ENCODE data around the gene CREBL2.
"Not testable (repeated sequence)": the region's sequence is repeated elsewhere in the genome, so short reads cannot be mapped to it uniquely, and the experiment has no call there.

The CREBL2 gene

DNA sequence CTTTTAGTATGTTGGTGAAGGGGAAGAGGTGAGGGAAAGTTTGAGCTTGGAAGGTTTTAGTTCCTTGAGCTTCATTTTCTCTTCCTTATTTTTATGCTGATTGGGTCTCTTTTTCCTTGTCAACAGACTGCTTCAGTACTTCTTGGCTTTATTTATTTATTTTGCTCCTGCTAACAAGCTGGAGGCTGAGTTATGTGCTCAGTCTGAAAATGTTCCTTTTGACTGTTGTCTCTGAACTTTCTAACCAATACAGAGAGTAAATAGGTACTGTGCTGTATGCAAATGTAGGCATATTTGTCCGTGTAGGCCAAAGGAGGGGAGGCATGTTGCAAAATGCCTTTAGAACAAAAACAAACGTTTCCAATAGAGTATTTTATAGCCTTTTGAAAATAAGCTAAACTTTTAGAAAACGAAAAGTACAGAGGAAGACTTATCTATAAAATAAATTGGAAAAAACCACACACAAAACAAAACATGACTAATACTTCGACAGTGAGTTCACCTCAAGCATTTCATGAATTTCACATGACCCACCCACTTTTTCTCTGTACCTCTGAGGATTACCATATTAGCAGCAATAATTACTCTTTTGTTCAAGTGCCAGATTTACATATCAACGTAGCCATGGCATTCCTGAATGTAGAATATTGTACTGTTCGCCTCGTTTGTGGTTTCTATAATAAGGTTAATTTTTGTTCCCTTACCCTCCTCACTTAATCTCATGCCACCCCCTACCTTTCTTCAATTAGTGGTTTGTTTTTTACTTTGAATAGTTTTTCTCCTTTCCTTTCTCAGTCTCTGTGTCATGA lies 4.7 kb upstream of the CREBL2 start:
- DNase-seq (no peak), ATAC-seq (replicated peaks) (no peak)
- H3K4me1 Mint-ChIP-seq (ENCODE audit: low read depth in 2 of 2) = peaks cover 3 to 10% of the 10 kb centered on the region in 2 donors
- peak overlapping the region in 1 of 2 donors; percentile 16 for H3K27ac Mint-ChIP-seq
- H3K36me3 Mint-ChIP-seq (ENCODE audit: insufficient read depth) = peaks cover 16% of the 10 kb centered on the region
- H3K4me3 Mint-ChIP-seq = no peak overlapping the region
- H3K9me3 Mint-ChIP-seq = no peaks in the 10 kb centered on the region
- no peaks in the 10 kb centered on the region for H3K27me3 Mint-ChIP-seq

DNA sequence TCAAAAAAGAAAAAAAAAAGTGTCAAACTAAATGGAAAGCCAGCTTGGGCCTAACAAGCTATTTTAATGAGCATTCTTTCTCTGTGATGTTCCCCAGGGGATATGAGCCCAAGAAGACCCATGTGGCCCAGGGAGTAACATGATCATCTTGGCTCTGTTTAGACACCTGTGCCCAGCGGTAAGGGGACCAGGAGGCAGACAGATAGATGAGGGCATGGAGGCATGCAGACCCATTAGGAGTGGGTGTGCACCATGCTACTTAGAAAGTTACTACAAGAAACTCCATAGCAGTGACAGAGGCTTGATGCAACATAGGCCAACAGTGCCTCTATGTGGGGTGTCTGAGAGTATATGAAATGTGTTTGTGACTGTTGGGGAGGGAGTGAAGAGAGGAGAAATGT lies 3.1 kb upstream of the CREBL2 start:
- H3K27ac Mint-ChIP-seq = no peak overlapping the region
- H3K4me1 Mint-ChIP-seq (ENCODE audit: low read depth in 2 of 2) = peaks cover 17 to 23% of the 10 kb centered on the region in 2 donors
- DNase-seq (no peak), ATAC-seq (replicated peaks) (no peak)
- no peaks in the 10 kb centered on the region for H3K27me3 Mint-ChIP-seq
- H3K9me3 Mint-ChIP-seq = no peaks in the 10 kb centered on the region
- H3K36me3 Mint-ChIP-seq (ENCODE audit: insufficient read depth) = peaks cover 17% of the 10 kb centered on the region
- H3K4me3 Mint-ChIP-seq = no peak overlapping the region

DNA sequence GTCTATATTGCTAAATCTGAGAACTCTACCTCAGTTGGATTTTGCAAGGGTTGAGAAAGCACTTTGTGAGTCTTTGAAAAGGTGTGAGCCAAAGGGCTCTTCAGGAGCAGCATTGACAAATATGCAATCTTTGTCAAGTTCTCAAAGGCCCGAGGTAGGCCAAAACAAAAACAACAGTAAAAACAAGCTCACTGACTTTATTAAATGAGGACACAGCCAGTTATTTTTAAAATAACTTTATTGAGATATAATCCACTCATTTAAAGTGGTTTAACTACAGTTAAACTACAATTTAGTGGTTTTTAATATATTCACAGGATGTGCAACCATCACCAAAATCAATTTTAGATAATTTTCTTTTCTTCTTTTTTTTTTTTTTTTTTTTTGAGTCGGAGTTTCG lies 2.0 kb upstream of the CREBL2 start:
- Mint-ChIP-seq H3K36me3 (ENCODE audit: insufficient read depth) (peaks cover 23% of the 10 kb centered on the region), H3K27ac (no peak overlapping the region), H3K4me1 (ENCODE audit: low read depth in 2 of 2) (peaks cover 22 to 30% of the 10 kb centered on the region in 2 donors), H3K4me3 (no peak overlapping the region), H3K27me3 (no peaks in the 10 kb centered on the region), H3K9me3 (no peaks in the 10 kb centered on the region)
- ATAC-seq (replicated peaks) = no peak
- DNase-seq = no peak

DNA sequence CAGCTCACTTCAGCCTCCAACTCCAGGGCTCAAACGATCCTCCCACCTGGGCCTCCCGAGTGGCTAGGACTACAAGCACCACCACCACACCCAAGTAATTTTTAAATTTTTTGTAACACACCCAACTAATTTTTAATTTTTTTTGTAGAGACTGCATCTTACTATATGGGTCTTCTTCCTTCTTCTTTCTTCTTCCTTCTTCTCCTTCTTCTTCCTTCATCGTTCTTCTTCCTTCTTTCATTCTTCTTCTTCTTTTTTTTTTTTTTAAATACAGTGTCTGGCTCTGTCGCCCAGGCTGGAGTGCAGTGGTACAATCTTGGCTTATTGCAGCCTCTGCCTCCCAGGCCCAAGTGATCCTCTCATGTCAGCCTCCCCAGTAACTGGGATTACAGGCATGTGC lies 965 bp upstream of the CREBL2 start:
- ATAC-seq (replicated peaks) = no peak
- H3K27ac Mint-ChIP-seq = peak overlapping the region; percentile 95 to 99
- H3K4me1 Mint-ChIP-seq (ENCODE audit: low read depth in 2 of 2) = peaks cover 22 to 31% of the 10 kb centered on the region in 2 donors

DNA sequence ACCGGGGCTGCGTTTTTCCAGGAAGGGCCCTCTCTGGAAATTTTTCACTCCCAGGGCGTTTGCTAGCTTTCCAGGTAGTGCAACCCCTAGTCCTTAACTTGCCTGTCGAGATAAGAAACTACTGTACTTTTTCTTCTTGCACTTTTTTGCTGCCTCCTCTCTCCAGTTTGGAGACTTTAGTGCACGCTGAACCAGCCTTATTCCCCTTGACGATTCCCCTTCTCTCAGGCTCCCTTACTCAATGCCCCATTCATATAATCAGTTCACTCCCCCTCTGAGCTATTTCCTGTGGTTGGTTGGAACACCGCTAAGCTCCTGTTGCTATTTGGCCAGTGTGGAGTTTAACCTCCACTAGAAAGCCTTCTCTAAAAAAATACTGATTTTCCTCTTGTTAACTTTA lies 682 bp downstream of the CREBL2 start:
- H3K4me3 Mint-ChIP-seq = peak overlapping the region; percentile 95
- H3K4me1 Mint-ChIP-seq (ENCODE audit: low read depth in 2 of 2) = peaks cover 30 to 45% of the 10 kb centered on the region in 2 donors
- DNase-seq (no peak), ATAC-seq (replicated peaks) (peak; percentile 18)
- H3K9me3 Mint-ChIP-seq = no peaks in the 10 kb centered on the region
- peak overlapping the region; percentile 95 to 99 for H3K27ac Mint-ChIP-seq
- H3K27me3 Mint-ChIP-seq = no peaks in the 10 kb centered on the region
- H3K36me3 Mint-ChIP-seq (ENCODE audit: insufficient read depth) = peaks cover 23% of the 10 kb centered on the region

More for the DNA sequence above, 965 bp upstream of the CREBL2 start:
- Mint-ChIP-seq H3K27me3 (no peaks in the 10 kb centered on the region), H3K4me3 (peak overlapping the region; percentile 95), H3K36me3 (ENCODE audit: insufficient read depth) (peaks cover 23% of the 10 kb centered on the region), H3K9me3 (no peaks in the 10 kb centered on the region)
- no peak for DNase-seq

DNA sequence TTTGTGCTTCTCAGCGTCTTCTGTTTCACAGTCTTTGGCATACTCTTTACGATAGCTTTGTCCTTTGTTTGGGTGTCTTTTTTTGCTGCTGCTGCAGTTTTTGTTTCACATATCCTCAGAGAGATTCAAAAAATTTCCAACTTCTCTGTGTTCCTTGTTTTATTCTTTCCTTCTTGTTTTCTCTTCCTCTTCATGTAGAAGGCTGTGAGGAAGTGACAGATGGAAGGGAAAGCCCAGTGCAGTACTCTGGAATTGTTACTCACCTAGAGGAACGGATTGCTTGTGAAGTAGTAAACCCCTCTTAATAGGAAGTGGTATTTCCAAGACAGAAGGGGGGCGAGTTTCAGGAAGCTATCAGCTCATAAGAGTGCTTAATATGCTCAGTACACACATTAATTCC lies 1.7 kb downstream of the CREBL2 start:
- peak overlapping the region; percentile 95 to 99 for H3K27ac Mint-ChIP-seq
- H3K27me3 Mint-ChIP-seq = no peaks in the 10 kb centered on the region
- ATAC-seq (replicated peaks) (no peak), DNase-seq (no peak)
- H3K4me1 Mint-ChIP-seq (ENCODE audit: low read depth in 2 of 2) = peaks cover 30 to 48% of the 10 kb centered on the region in 2 donors
- H3K36me3 Mint-ChIP-seq (ENCODE audit: insufficient read depth) = peaks cover 23% of the 10 kb centered on the region
- H3K4me3 Mint-ChIP-seq = peak overlapping the region; percentile 95
- H3K9me3 Mint-ChIP-seq = no peaks in the 10 kb centered on the region

DNA sequence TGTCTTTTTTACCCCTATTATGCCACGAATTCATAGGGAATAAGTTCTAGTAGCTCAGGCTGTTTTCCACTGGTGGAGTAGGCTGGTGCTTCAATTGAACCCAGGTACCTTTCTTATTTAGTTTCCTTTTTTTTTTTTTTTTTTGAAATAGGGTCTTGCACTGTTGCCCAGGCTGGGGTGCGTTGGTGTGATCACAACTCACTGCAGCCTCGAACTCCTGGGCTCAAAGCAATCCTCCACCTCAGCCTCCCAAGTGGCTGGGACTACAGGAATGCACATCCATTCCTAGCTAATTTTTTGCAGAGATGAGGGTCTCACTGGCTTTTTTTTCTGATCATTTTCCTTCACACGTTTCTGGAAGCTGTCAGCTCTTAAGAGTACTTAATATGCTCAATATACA lies 2.7 kb downstream of the CREBL2 start:
- peaks cover 23% of the 10 kb centered on the region for H3K36me3 Mint-ChIP-seq (ENCODE audit: insufficient read depth)
- H3K4me1 Mint-ChIP-seq (ENCODE audit: low read depth in 2 of 2) = peaks cover 31 to 48% of the 10 kb centered on the region in 2 donors
- H3K4me3 Mint-ChIP-seq = peak overlapping the region in 1 of 2 donors; percentile 29
- H3K27ac Mint-ChIP-seq = peak overlapping the region in 1 of 2 donors; percentile 95
- H3K27me3 Mint-ChIP-seq = no peaks in the 10 kb centered on the region
- ATAC-seq (replicated peaks) = no peak
- DNase-seq = no peak
- no peaks in the 10 kb centered on the region for H3K9me3 Mint-ChIP-seq

DNA sequence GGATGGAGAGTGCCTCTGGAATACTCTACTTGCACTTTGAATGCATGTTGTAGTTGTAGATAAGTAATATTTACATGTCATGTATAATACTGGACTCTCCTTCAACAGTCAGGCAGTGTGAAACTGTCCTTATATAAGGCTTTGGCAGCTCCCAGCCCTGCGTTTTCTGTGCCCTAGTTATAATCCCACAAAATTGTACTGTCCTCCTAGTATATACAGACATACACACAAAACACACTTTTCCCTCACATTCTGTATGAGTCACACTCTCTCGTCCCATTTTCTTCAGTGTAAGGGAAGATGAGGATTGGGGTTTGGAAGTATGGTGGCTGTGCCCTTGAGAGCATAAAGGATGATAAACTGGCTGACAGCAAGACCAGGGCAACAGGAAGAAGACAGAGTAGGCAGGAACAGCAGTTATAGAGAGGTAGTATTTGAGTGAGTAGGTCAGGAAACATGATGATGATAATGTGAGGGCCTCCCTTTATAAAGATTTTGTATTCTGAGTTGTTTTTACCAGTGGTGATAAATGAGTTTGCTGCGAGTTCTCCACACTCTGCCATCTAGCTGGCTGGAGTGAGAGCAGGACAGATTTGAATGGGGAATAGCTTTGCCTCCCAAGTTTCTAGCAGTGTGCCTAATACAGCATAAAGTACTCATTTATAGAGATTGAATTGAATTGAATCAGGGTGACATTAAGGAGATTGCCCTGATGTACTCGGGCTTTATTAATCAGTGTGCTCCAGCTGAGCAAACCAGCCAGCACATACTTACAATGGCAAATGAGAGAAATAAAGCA lies 5.0 kb downstream of the CREBL2 start:
- peak overlapping the region; percentile 13 to 71 for H3K27ac Mint-ChIP-seq
- H3K36me3 Mint-ChIP-seq (ENCODE audit: insufficient read depth) = peaks cover 13% of the 10 kb centered on the region
- peak overlapping the region in 1 of 2 donors; percentile 14 for H3K4me3 Mint-ChIP-seq
- peaks cover 35 to 42% of the 10 kb centered on the region in 2 donors for H3K4me1 Mint-ChIP-seq (ENCODE audit: low read depth in 2 of 2)
- ATAC-seq (replicated peaks) (no peak), DNase-seq (no peak)
- H3K9me3 Mint-ChIP-seq = no peaks in the 10 kb centered on the region
- H3K27me3 Mint-ChIP-seq = no peaks in the 10 kb centered on the region

DNA sequence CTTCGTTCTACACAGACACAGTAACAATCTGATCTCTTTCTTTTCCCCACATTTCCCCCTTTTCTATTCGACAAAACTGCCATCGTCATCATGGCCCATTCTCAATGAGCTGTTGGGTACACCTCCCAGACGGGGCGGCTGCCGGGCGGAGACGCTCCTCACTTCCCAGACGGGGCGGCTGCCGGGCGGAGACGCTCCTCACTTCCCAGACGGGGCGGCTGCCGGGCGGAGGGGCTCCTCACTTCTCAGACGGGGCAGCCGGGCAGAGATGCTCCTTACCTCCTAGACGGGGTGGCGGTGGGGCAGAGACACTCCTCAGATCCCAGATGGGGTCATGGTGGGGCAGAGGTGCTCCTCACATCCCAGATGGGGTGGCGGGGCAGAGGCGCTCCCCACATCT lies 6.4 kb downstream of the CREBL2 start:
- not testable (repeated sequence) for DNase-seq; H3K4me3 Mint-ChIP-seq; H3K9me3 Mint-ChIP-seq; H3K27me3 Mint-ChIP-seq; H3K36me3 Mint-ChIP-seq (ENCODE audit: insufficient read depth); ATAC-seq (replicated peaks)
- peaks cover 30 to 47% of the 10 kb centered on the region in 2 donors for H3K4me1 Mint-ChIP-seq (ENCODE audit: low read depth in 2 of 2)
- peak overlapping the region in 1 of 2 donors; percentile 24 for H3K27ac Mint-ChIP-seq

DNA sequence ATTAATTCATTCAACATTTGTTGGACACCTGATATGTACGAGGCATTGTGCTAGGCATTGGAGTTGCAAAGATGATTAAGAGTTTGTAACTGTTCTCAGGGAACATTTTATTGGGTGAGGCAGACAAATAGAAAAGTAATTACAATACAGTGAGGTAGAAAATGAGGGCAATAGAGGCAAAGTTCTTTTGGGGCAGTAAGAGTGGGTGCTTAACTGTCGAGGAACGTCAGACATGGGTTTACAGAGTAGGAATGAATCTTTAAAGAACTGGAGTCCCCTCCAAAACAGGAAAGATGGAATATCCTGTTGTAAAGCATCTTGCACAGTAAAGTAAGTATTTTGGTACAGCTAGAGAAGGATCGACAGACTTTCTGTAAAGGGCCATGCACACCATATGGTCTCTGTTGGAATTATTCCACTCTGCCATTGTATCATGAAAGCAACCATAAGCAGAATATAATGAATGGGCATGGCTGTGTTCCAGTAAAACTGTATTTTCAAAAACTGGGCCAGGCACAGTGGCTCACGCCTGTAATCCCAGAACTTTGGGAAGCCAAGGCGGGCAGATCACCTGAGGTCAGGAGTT lies 9.1 kb downstream of the CREBL2 start:
- Mint-ChIP-seq H3K27me3 (no peaks in the 10 kb centered on the region), H3K36me3 (ENCODE audit: insufficient read depth) (peaks cover 3% of the 10 kb centered on the region), H3K9me3 (no peaks in the 10 kb centered on the region), H3K27ac (peak overlapping the region; percentile 58 to 68), H3K4me1 (ENCODE audit: low read depth in 2 of 2) (peaks cover 30 to 54% of the 10 kb centered on the region in 2 donors), H3K4me3 (no peak overlapping the region)
- ATAC-seq (replicated peaks) (no peak), DNase-seq (no peak)

DNA sequence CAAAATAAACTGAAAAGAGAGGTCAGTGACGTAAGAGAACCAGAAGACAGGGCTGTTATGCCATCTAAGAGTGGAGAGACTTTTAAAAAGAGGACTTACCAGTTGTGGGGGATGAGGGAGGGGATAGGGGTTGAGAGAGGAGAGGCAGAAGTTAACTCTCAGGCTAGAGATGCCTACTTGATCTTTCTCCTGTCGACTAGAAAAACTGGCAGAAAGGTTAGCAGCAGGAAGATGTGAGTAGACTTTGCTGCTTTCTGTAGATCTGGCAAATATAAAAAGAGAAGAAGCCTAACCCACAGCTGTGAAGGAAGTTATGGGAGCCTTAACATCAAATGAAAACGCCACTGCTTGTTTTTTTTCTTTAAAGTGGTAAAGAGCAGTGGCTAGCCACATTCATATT lies 10.7 kb downstream of the CREBL2 start:
- Mint-ChIP-seq H3K27me3 (no peaks in the 10 kb centered on the region), H3K27ac (peak overlapping the region; percentile 0 to 58), H3K36me3 (ENCODE audit: insufficient read depth) (peaks cover 3% of the 10 kb centered on the region), H3K4me3 (peak overlapping the region; percentile 1 to 47), H3K9me3 (no peaks in the 10 kb centered on the region), H3K4me1 (ENCODE audit: low read depth in 2 of 2) (peaks cover 27 to 55% of the 10 kb centered on the region in 2 donors)
- peak; percentile 84 for ATAC-seq (replicated peaks)
- DNase-seq = no peak

DNA sequence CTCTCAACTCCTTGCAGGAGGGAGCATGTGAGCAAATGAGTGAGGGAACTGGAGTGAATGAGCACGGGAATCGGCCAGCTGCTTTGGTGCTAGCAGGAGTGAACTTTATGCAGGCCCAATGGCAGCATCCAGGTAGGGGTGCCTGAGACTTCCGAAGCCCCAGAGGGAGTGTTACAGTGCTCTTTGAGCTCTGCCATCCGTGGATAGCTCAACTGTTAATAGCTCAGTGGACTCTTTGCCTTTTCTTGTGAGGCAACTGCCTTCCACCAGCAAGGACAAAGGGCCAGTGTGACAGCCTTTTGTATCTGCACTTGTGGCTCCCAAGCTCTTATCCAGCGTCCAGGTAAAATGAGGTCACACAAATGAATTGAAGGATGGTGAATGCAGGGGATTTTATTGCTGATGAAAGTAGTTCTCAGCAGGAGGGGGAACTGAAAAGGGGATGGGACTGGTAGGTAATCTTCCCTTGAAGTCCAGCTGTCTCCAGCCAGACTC lies 12.9 kb downstream of the CREBL2 start:
- H3K4me3 Mint-ChIP-seq = no peak overlapping the region
- ATAC-seq (replicated peaks) (no peak), DNase-seq (no peak)
- no peaks in the 10 kb centered on the region for H3K27me3 Mint-ChIP-seq
- peaks cover 3% of the 10 kb centered on the region for H3K36me3 Mint-ChIP-seq (ENCODE audit: insufficient read depth)
- peaks cover 41 to 71% of the 10 kb centered on the region in 2 donors for H3K4me1 Mint-ChIP-seq (ENCODE audit: low read depth in 2 of 2)
- peak overlapping the region in 1 of 2 donors; percentile 72 for H3K27ac Mint-ChIP-seq
- no peaks in the 10 kb centered on the region for H3K9me3 Mint-ChIP-seq

DNA sequence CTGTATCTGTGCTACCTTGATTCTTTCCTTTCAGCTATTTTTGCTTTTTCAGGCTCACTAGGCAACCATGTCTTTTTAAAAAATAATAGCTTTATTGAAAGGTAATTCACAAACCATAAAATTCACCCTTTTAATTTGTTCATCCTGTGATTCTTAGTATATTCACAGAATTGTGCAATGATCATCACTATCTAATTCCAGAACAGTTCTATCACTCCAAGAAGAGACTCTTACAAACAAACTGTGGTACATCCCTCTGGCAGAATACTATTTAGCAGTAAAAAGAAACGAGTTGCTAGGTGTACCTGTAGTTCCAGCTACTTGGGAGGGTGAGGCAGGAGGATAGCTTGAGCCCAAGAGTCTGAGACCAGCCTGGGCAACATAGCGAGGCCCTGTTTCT lies 14.8 kb downstream of the CREBL2 start:
- Mint-ChIP-seq H3K27ac (peak overlapping the region; percentile 9 to 67), H3K36me3 (ENCODE audit: insufficient read depth) (no peaks in the 10 kb centered on the region), H3K4me3 (no peak overlapping the region), H3K4me1 (ENCODE audit: low read depth in 2 of 2) (peaks cover 51 to 89% of the 10 kb centered on the region in 2 donors), H3K27me3 (no peaks in the 10 kb centered on the region), H3K9me3 (no peaks in the 10 kb centered on the region)
- ATAC-seq (replicated peaks) (no peak), DNase-seq (no peak)
